PC-9 (cell line): ENCODE data around the gene ZNF14.

ENCODE experiments used
- EZH2 ChIP-seq: fragments of 200-600 bp; sonication (generic); IDR thresholded peaks from 2 replicates; pipeline ENCODE4 v1.8.0; 2017; ENCODE audit warnings: antibody characterized with exemption, low read depth
- TF ChIP-seq, protein P1 (sequence below): fragments of 200-600 bp; sonication (generic); conservative IDR thresholded peaks from 2 replicates; pipeline ENCODE4 v1.6.1; 2017; ENCODE audit warnings: mixed run types, antibody characterized with exemption, mild to moderate bottlenecking, moderate library complexity

DNA sequence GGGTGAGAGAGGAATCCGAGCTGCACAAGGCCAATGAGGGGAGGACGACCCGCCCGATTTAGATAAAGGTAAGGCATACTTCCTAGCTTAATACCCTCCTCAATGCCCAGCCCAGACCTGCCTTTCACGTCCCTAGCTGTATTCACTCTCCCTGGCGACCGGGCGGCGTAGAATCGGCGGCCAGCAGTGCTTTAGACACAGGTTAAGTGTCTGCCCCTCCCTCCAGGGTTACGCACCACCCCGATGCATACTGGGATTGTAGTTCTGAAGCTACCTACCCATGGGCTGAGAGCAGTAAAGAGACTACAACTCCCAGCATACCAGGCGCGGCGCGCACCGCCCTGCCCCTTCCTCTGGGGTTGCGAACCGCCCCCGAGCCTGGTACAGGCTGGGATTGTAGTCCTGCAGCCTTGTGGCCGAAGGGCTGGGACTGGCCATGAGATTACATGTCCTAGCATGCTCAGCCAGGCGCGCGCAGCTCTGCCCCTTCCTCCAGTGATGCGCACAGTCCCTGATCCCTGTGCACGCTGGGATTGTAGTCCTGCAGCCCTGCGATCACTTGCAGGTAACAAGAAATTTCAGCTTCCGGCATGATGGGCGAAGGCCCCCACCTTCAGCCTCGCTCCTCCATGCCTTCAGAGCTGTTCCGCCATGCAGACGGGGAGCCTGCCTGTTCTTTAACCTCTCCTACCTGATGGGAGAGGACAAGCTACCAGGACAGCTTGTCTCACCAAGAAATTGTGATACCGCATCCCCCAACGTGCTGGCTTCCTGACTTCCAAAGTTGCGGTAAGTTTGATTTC, 43.5 kb upstream of the ZNF14 start:
- TF ChIP-seq, protein P1, sequence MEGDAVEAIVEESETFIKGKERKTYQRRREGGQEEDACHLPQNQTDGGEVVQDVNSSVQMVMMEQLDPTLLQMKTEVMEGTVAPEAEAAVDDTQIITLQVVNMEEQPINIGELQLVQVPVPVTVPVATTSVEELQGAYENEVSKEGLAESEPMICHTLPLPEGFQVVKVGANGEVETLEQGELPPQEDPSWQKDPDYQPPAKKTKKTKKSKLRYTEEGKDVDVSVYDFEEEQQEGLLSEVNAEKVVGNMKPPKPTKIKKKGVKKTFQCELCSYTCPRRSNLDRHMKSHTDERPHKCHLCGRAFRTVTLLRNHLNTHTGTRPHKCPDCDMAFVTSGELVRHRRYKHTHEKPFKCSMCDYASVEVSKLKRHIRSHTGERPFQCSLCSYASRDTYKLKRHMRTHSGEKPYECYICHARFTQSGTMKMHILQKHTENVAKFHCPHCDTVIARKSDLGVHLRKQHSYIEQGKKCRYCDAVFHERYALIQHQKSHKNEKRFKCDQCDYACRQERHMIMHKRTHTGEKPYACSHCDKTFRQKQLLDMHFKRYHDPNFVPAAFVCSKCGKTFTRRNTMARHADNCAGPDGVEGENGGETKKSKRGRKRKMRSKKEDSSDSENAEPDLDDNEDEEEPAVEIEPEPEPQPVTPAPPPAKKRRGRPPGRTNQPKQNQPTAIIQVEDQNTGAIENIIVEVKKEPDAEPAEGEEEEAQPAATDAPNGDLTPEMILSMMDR, result no peak
- TF ChIP-seq EZH2, result no peak
